DOHH2 (cell line): Measurements from ENCODE around the gene FUT4.

Experiments used
- CTCF ChIP-seq: fragments of 200-600 bp; sonication (generic); IDR thresholded peaks from one replicate; pipeline ENCODE4 v1.5.1; 2014; ENCODE audit warnings: antibody characterized with exemption, mild to moderate bottlenecking, low read depth, low read length; ENCODE audit not compliant: poor library complexity, severe bottlenecking
- EZH2phosphoT487 ChIP-seq: fragments of 200-600 bp; sonication (generic); IDR thresholded peaks from 2 replicates; pipeline ENCODE4 v1.6.1; 2017; ENCODE audit warnings: borderline replicate concordance, mild to moderate bottlenecking, antibody characterized with exemption, low read length, moderate library complexity, mixed read lengths

- TF ChIP-seq CTCF = no peak
- TF ChIP-seq EZH2phosphoT487 = no peak
These were observed 25.0 kb downstream of the FUT4 start for GRCh38 chr11:94568717-94569116.
